ENCODE measurements around the gene COBL. TPM values are rescaled to one million over a fixed set of nuclear protein-coding genes. Genes with fewer than 3 reads are reported as not detected.

Gene COBL
- total and polyA plus RNA-seq, 2 of the 8 experiments (the other 6 are each of a cell fraction or from before 2014, with no cell fraction given): 13.8 to 40.4 TPM

GRCh38 chr7:51306761-51307160 lies 9.8 kb downstream of the COBL start:
- Histone ChIP-seq H2BK20ac (ENCODE audit: low read length) (no peak overlapping the region), H3K9ac (replicated peaks in 1 of 4; ENCODE audit: extremely low read depth in 1 of 4, low read depth in 3 of 4, low read length in 3 of 4) (no peak overlapping the region), H3K79me2 (ENCODE audit: control insufficient read depth in 1 of 2, insufficient read depth in 2 of 2, low read length in 2 of 2) (peaks cover 3 to 87% of the 10 kb centered on the region in 2 experiments; a peak in 3 of 4 replicates), H2BK120ac (replicated peaks; ENCODE audit: low read depth, low read length) (no peak overlapping the region), H3K79me1 (ENCODE audit: low read depth, low read length) (peaks cover 2% of the 10 kb centered on the region; the same call in 1 of the 2 replicates), H3K23me2 (ENCODE audit: low read depth, low read length) (no peaks in the 10 kb centered on the region), H3K23ac (ENCODE audit: insufficient read length) (no peak overlapping the region), H3K9me3 (ENCODE audit: insufficient read depth in 2 of 2, low read depth in 1 of 2, low read length in 1 of 2) (no peaks in the 10 kb centered on the region), H4K8ac (ENCODE audit: extremely low read depth, insufficient read depth, low read length) (no peak overlapping the region), H3K18ac (ENCODE audit: extremely low read depth, low read length) (no peak overlapping the region), H3K27me3 (replicated peaks in 1 of 4; ENCODE audit: control insufficient read depth in 3 of 4, extremely low read depth in 1 of 4, insufficient read depth in 3 of 4, low read length in 3 of 4) (no peaks in the 10 kb centered on the region), H3K56ac (replicated peaks; ENCODE audit: insufficient read length, low read depth, low read length) (no peak overlapping the region), H2BK5ac (ENCODE audit: low read depth, low read length) (no peak overlapping the region), H3K4ac (replicated peaks; ENCODE audit: insufficient read length, low read depth, low read length) (no peak overlapping the region), H4K20me1 (replicated peaks in 1 of 2; ENCODE audit: control insufficient read depth in 1 of 2, insufficient read depth in 2 of 2, low read length in 2 of 2) (peaks cover 0 to 8% of the 10 kb centered on the region in 2 experiments), H2BK15ac (ENCODE audit: low read length) (0 out of 2 replicates have a peak overlapping the region, but pooled peaks have one; percentile 48), H4K5ac (ENCODE audit: insufficient read length, low read depth, low read length) (no peak overlapping the region), H3K36me3 (ENCODE audit: control insufficient read depth in 2 of 4, insufficient read depth in 4 of 4, low read length in 3 of 4) (no peaks in the 10 kb centered on the region), H3K27ac (ENCODE audit: low read depth, low read length) (no peak overlapping the region), H3K4me1 (replicated peaks in 1 of 4; ENCODE audit: control insufficient read depth in 3 of 4, insufficient read depth in 4 of 4, low read length in 3 of 4) (peaks cover 4 to 18% (median 10%) of the 10 kb centered on the region in 4 experiments; a peak in 6 of 7 replicates), H2BK12ac (ENCODE audit: low read depth, low read length) (no peak overlapping the region; the same call in 1 of the 2 replicates), H3K4me3 (ENCODE audit: extremely low read depth in 1 of 4, insufficient read depth in 2 of 4, low read depth in 3 of 4, low read length in 4 of 4) (no peak overlapping the region), H2AK5ac (ENCODE audit: low read depth, low read length) (peak overlapping the region; percentile 66; the same call in 1 of the 2 replicates), H2AFZ (ENCODE audit: low read length) (no peak overlapping the region), H4K91ac (replicated peaks; ENCODE audit: insufficient read length, low read length) (peak overlapping the region; percentile 5), H3K4me2 (ENCODE audit: insufficient read depth in 1 of 2, low read depth in 2 of 2, low read length in 2 of 2) (no peak overlapping the region), H3K14ac (ENCODE audit: insufficient read length) (no peak overlapping the region)
- CTCF ChIA-PET (ENCODE audit: partially characterized antibody): interaction anchor here (0.7 to 10.2 kb wide), 10 partner anchors 10 to 146 kb away, joined by 3 to 92 read pairs (median 6); no protein-coding TSS in a partner anchor
- FAIRE-seq (no peak), DNase-seq (ENCODE audit: low read depth in 1 of 2, low spot score in 2 of 2) (peak in 1 of 2 experiments; percentile 41)
- POLR2A ChIA-PET (ENCODE audit: partially characterized antibody): interaction anchor here (0.6 to 2.4 kb wide), 4 partner anchors 8 to 78 kb away, joined by 3 to 9 read pairs (median 6); no protein-coding TSS in a partner anchor
- WGBS, 2 experiments (ENCODE audit: extremely low coverage in 1 of 2, insufficient coverage in 1 of 2, insufficient read length in 1 of 2, insufficient replicate concordance in 2 of 2, low coverage in 1 of 2, low lambda C conversion rate in 2 of 2, missing lambda C conversion rate in 1 of 2): 91% methylated on average over 9 of the region's 9 CpGs; no CpG with 5 or more reads in 1 of the 2 experiments
- TF ChIP-seq ASH2L (IDR thresholded peaks at IDR 0.05; ENCODE audit: low read length) (no peak), TEAD4 (IDR thresholded peaks at IDR 0.05; ENCODE audit: low read depth, low read length) (no peak), PHF8 (conservative IDR thresholded peaks at IDR 0.05; ENCODE audit: low read depth, low read length) (no peak), TBP (IDR thresholded peaks at IDR 0.05; ENCODE audit: low read depth, low read length) (no peak), KDM4A (IDR thresholded peaks at IDR 0.05; ENCODE audit: low read depth, low read length, severe bottlenecking) (no peak), SP2 (IDR thresholded peaks at IDR 0.05; ENCODE audit: low read length) (no peak), KDM1A (IDR thresholded peaks at IDR 0.05; ENCODE audit: borderline replicate concordance, low read length) (no peak), POLR2AphosphoS5 (IDR thresholded peaks at IDR 0.05; ENCODE audit: low read depth, low read length) (no peak), TCF12 (IDR thresholded peaks at IDR 0.05; ENCODE audit: low read depth, low read length) (no peak), CTBP2 (IDR thresholded peaks at IDR 0.05; ENCODE audit: borderline replicate concordance, insufficient read depth, insufficient read length, low read length) (no peak), CBX5 (IDR thresholded peaks at IDR 0.05; ENCODE audit: low read depth, low read length) (no peak), HDAC6 (IDR thresholded peaks at IDR 0.05; ENCODE audit: low read depth, low read length) (no peak), SIX5 (IDR thresholded peaks at IDR 0.05; ENCODE audit: low read depth, low read length) (no peak), ATF3 (IDR thresholded peaks at IDR 0.05; ENCODE audit: insufficient read depth, low read depth, low read length) (no peak)
